NCI-H1930 (cell line): ENCODE measurements around the gene MRPL44.
A peak's percentile ranks its signal among the peaks of the same experiment; 100 is the strongest.
"Not testable (repeated sequence)": the region's sequence is repeated elsewhere in the genome, so short reads cannot be mapped to it uniquely, and the experiment has no call there.

ENCODE experiments used
- DNase-seq, 2 experiments: peaks; one replicate each; lab custom pipeline; 2025; lab: John Stamatoyannopoulos, UW

Gene MRPL44

DNA sequence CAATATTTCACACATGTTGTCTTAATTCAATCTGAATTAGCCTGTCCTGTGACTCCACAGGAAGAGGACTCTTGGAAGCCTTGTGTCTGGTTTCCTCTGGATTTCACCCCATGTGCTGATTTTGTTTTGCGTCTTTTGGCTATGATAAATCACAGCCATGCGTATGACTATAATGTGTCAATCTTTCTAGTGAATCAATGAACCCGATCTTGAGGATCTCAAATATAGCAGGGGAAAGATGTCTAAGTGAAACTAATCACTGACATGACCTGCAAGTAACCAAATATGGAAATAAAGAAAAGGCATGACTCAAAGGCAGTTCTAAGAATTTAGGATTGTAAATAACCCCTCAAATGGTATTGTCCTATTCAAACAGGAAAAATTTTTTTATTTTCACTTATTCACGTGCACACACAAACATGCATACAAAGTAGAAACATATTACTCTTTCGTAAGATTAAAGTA, 20.4 kb upstream of the MRPL44 start:
- DNase-seq, result no peak

GRCh38 chr2:223937535-223937934, 19.7 kb upstream of the MRPL44 start:
- no peak for DNase-seq

DNA sequence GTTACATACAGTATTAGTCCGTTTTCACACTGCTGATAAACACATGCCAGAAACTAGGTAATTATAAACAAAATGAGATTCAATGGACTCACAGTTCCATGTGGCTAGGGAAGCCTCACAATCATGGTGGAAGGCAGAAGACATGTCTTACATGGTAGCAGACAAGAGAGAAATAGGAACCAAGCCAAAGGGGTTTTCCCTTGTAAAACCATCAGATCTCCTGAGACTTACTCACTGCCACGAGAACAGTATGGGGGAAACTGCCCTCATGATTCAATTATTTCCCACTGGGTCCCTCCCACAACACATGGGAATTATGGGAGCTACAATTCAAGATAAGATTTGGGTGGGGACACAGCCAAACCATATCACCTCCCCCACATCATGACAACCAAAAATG, 17.8 kb upstream of the MRPL44 start:
- DNase-seq, result not testable (repeated sequence)

DNA sequence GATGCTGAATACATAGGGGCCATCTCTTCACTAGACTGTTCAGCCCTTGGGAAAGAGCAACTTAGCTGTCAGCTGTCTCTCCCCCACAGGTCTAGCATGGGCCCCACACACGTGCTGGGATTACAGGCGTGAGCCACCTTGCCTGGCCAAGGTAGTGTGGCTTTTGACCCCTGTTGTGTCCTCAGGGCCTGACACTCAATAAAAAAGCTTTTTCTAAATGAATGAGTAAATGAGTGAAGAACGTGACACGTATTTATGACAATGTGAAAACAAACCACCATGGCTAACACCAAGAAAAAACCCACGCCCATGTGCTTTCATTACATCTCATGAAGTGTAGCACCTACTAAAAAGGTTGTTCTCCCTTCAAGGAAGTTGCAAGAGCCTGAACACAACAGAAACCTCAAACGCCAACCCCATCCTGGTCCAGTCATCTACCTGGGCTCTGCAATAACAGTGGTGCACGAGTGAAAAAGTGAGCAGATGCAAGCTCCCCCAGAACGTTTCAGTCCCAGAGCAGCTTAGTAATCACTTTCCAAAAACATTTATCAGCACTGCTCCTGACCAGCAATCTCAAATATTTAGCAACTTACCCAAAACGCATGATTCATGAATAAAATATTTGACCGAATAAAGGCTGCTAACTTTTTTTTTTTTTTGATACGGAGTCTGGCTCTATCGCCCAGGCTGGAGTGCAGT, 15.5 kb upstream of the MRPL44 start:
- no peak for DNase-seq

- DNase-seq, result no peak
Measured at GRCh38 chr2:223943135-223943534, 14.1 kb upstream of the MRPL44 start.

DNA sequence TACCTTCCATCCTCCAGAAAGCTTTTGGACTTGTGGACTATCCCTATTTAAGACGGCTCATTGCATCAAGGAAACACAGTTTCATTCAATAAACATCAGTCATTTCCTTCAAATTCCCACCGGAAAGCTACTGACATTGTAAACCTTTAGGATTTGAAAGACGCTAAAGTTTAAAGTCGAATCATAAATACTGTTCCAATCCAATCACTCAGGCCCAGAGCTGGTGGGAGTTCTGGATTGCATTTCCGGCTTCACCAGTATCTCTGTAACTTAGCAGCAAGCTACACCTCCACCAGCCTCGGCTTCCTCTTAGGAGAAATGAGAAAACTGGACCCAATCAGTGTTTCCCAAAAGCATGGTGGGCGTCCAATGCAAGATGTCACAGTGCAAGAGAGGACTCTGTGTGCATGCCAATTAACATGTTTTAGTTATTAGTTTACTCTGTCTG, 13.7 kb upstream of the MRPL44 start:
- no peak for DNase-seq

DNA sequence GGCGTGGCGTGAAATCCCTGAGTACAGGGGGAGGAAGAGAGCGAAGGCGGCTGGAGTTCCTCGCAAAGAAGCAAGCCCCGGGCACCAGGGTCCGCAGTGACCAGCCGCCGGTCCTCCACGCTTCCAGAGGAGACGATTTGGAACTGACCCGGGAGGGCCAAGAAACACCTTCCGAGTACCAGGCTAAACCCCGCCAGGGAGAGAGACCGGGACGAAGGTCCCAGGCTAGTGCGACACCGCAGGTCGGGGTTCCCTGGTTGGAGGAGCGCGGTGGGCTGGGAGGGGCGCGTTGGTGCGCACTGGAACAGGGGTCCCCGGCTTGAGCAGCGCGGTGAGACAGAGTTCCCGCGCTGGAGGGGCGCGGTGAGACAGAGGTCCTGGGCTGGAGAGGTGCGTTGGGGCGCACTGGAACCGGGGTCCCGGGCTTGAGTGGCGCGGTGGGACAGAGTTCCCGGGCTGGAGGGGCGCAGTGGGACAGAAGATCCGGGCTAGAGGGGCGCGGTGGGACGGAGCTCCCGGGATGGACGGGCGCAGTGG, 13.0 kb upstream of the MRPL44 start:
- no peak for DNase-seq

- DNase-seq, result peak; percentile 54 to 77
Measured at GRCh38 chr2:223944703-223945531, 12.3 kb upstream of the MRPL44 start, which contains the start of gene WDFY1. TSS of gene WDFY1 (minus strand) at chr2:223945335. CDS start at chr2:223945284, 51 bp downstream.

- DNase-seq, result no peak
Measured at GRCh38 chr2:223945755-223946154, 11.5 kb upstream of the MRPL44 start.

GRCh38 chr2:223947711-223948205, 9.5 kb upstream of the MRPL44 start:
- DNase-seq, result no peak

DNA sequence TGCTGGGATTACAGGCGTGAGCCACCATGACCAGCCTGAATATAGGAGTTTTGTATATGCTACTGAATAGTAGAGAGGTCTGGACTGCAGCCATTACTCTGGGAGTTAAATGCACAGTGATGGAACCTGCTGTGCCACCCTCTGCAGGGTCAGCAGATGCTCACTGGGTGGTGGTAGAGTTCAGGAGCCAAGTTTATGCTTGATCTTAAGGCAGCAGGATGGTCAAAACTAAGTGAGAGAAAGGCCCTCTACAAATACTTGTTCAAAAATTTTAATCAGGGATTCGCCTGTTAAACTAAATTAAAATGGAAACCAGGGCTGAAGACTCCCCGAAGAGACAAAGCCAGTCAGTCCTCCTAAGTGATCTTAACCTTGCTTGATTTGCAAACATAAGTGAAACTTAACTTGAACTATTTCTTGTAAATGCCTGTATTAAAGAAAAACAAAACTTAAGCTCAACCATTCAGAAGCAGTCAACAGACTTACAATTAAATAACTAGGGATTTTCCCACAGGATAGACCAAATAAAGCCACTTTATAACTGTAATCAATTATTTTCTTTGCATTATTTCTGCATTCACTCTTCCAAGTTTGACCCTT, 7.9 kb upstream of the MRPL44 start:
- no peak for DNase-seq

- DNase-seq, result no peak
Measured at GRCh38 chr2:223950448-223951347, 6.6 kb upstream of the MRPL44 start.

- DNase-seq, result no peak
Measured at GRCh38 chr2:223952280-223952968, 4.8 kb upstream of the MRPL44 start.

GRCh38 chr2:223954401-223954800, 2.9 kb upstream of the MRPL44 start:
- no peak for DNase-seq

GRCh38 chr2:223956300-223956699, 963 bp upstream of the MRPL44 start:
- no peak for DNase-seq

DNA sequence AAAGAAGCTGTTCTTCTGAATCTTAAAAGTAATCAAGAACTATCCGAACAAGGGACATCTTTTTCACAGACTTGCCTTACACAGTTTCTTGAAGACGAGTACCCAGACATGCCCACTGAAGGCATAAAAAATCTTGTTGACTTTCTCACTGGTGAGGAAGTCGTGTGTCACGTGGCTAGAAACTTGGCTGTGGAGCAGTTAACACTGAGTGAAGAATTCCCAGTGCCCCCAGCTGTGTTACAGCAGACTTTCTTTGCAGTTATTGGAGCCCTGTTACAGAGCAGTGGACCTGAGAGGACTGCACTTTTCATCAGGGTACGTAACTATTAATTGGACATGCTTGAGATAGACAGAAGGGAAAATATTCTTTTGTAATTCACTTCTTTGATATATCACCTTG, 2.4 kb downstream of the MRPL44 start:
- DNase-seq, result no peak

DNA sequence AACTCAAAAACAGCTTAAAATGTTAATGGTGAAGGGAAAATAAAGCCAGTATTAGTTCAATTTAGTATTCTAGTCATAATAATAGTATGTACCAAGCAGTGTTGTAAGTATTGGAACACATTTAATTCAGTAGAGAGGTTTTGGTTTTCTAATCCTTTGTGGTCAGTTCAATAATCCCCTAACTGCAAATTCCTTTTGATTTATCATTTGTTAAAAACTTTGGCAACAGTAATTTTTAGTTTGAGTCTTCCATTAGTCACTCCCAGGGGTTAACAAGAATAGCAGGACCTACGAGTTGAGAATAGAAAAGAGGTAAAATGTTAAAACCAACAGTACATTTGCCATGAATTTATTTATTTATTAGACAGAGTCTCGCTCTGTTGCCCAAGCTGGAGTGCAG, 10.7 kb downstream of the MRPL44 start:
- DNase-seq, result no peak

GRCh38 chr2:223969315-223969714, 12.1 kb downstream of the MRPL44 start:
- DNase-seq, result no peak

DNA sequence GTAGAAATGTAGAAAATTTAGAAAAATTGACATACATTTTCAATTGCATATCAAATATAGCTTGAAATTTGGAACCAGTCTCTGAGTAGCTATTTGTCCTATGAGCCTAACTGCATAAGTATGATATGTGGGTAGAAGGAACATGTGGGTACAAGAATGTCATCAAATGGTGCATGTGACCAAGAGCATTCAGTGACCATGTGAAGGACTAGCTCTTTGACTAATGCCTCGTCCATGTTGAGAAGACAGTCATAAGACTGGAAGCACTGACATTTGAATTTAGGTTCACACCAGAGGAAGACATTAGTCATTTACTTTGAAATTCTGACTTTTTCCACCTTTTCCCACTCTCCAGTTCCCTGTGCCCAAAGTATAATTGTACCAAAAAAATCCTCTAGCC, 12.6 kb downstream of the MRPL44 start:
- no peak for DNase-seq

GRCh38 chr2:223970343-223971128, 13.3 kb downstream of the MRPL44 start:
- DNase-seq, result peak; percentile 9 to 59
